ENCODE results near the gene NLGN3. TPM values are rescaled to one million over a fixed set of nuclear protein-coding genes. Genes with fewer than 3 reads are reported as not detected.
A peak's percentile ranks its signal among the peaks of the same experiment; 100 is the strongest.

The NLGN3 gene
- total RNA-seq, 5 donors from 2014 or later (not counting 1 experiment from before 2014, with no cell fraction given): 2.9 to 3.7 (median 3.2) TPM

DNA sequence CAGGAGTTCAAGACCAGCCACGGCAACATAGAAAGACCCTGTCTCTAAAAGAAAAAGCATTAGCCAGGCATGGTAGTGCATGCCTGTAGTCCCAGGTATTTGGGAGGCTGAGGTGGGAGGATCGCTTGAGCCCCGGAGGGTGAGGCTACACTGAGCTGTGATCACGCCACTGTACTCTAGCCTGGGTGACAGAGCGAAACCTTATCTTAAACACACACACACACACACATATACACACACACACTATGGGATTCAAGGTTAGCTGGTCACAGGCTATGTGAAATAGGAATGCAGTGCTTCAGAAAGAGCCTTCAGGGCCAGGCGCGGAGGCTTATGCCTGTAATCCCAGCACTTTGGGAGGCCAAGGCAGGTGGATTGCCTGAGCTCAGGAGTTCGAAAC lies 23.5 kb downstream of the NLGN3 start:
- H3K4me1 Mint-ChIP-seq: peaks cover 4 to 11% (median 6%) of the 10 kb centered on the region in 3 donors
- H3K27ac ChIP-seq (ENCODE audit: low read length): no peak overlapping the region
- peaks cover 0 to 7% of the 10 kb centered on the region in 2 donors for H3K36me3 ChIP-seq (ENCODE audit: control insufficient read depth in 2 of 2, extremely low read depth in 1 of 2, insufficient read depth in 1 of 2, low read length in 1 of 2)
- H3K4me3 ChIP-seq (ENCODE audit: control insufficient read depth in 1 of 2, extremely low read depth in 1 of 2, low read length in 1 of 2): no peak overlapping the region
- H3K9me3 Mint-ChIP-seq: no peaks in the 10 kb centered on the region
- DNase-seq (no peak), ATAC-seq (replicated peaks in 1 of 4) (no peak)
- no peak overlapping the region for H3K27ac Mint-ChIP-seq
- no peaks in the 10 kb centered on the region for H3K27me3 ChIP-seq (replicated peaks in 1 of 2; ENCODE audit: control insufficient read depth in 2 of 2, extremely low read depth in 1 of 2, insufficient read depth in 2 of 2, low read length in 1 of 2)
- H3K4me1 ChIP-seq (ENCODE audit: control insufficient read depth in 1 of 2, extremely low read depth in 1 of 2, insufficient read depth in 2 of 2, low read length in 2 of 2): no peaks in the 10 kb centered on the region
- H3K9me3 ChIP-seq: no peaks in the 10 kb centered on the region
- no peaks in the 10 kb centered on the region for H3K36me3 Mint-ChIP-seq
- H3K27me3 Mint-ChIP-seq: peaks cover 0 to 8% of the 10 kb centered on the region in 2 donors
- CTCF ChIA-PET: no interaction called here
- no peak overlapping the region for H3K4me3 Mint-ChIP-seq
- WGBS (ENCODE audit: insufficient coverage): no CpG with 5 or more reads among the region's 8 CpGs
- POLR2A ChIA-PET: no interaction called here

DNA sequence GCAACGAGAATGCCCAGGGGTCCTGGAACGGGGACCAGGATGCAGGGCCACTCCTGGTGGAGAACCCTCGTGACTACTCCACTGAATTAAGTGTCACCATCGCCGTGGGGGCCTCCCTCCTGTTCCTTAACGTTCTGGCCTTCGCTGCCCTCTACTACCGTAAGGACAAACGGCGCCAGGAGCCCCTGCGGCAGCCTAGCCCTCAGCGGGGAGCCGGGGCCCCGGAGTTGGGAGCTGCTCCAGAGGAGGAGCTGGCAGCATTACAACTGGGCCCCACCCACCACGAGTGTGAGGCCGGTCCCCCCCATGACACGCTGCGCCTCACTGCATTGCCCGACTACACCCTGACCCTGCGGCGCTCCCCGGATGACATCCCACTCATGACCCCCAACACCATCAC lies 24.9 kb downstream of the NLGN3 start:
- Mint-ChIP-seq H3K4me1 (peaks cover 4 to 11% (median 6%) of the 10 kb centered on the region in 3 donors), H3K4me3 (no peak overlapping the region), H3K9me3 (no peaks in the 10 kb centered on the region), H3K27ac (no peak overlapping the region), H3K36me3 (peaks cover 4% of the 10 kb centered on the region), H3K27me3 (peaks cover 0 to 8% of the 10 kb centered on the region in 2 donors)
- Histone ChIP-seq H3K27ac (ENCODE audit: low read length) (no peak overlapping the region), H3K27me3 (replicated peaks in 1 of 2; ENCODE audit: control insufficient read depth in 2 of 2, extremely low read depth in 1 of 2, insufficient read depth in 2 of 2, low read length in 1 of 2) (no peaks in the 10 kb centered on the region), H3K36me3 (ENCODE audit: control insufficient read depth in 2 of 2, extremely low read depth in 1 of 2, insufficient read depth in 1 of 2, low read length in 1 of 2) (peaks cover 0 to 9% of the 10 kb centered on the region in 2 donors), H3K4me3 (ENCODE audit: control insufficient read depth in 1 of 2, extremely low read depth in 1 of 2, low read length in 1 of 2) (no peak overlapping the region), H3K9me3 (no peaks in the 10 kb centered on the region), H3K4me1 (ENCODE audit: control insufficient read depth in 1 of 2, extremely low read depth in 1 of 2, insufficient read depth in 2 of 2, low read length in 2 of 2) (no peaks in the 10 kb centered on the region)
- ATAC-seq (replicated peaks in 1 of 4) (no peak), DNase-seq (no peak)
- CTCF ChIA-PET: no interaction called here
- POLR2A ChIA-PET: interaction anchor here in 1 of 2 donors (0.5 kb wide), 1 partner anchor 1111 kb away, joined by 4 read pairs; no protein-coding TSS in a partner anchor
- 94% methylated on average over 6 of the region's 22 CpGs for WGBS (ENCODE audit: insufficient coverage)

DNA sequence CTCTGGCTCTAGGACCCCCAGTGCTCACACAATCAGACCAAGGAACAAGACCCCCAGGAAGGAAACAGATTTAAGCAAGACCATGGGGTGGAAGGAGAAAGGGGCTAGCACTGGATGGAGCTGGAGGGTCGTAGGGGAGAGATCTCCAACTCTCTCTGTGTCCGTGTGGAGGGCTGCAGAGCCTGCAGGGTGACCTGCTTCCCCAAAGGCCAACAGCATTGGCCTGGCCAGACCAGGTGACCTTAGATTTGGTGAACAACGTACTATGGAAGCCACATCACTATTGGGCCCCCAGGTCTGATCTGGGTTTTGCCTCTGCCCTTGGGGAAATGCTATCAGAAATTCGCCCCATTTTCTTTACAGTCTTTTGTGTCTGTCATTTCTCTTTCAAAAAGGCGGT lies 26.0 kb downstream of the NLGN3 start:
- peaks cover 0 to 8% of the 10 kb centered on the region in 2 donors for H3K27me3 Mint-ChIP-seq
- H3K4me3 Mint-ChIP-seq: no peak overlapping the region
- no peak overlapping the region for H3K4me3 ChIP-seq (ENCODE audit: control insufficient read depth in 1 of 2, extremely low read depth in 1 of 2, low read length in 1 of 2)
- H3K27ac ChIP-seq (ENCODE audit: low read length): no peak overlapping the region
- peaks cover 0 to 9% of the 10 kb centered on the region in 2 donors for H3K36me3 ChIP-seq (ENCODE audit: control insufficient read depth in 2 of 2, extremely low read depth in 1 of 2, insufficient read depth in 1 of 2, low read length in 1 of 2)
- ChIA-PET POLR2A (no interaction called here), CTCF (no interaction called here)
- DNase-seq (no peak), ATAC-seq (replicated peaks in 1 of 4) (no peak)
- 100% methylated on average over 1 of the region's 5 CpGs for WGBS (ENCODE audit: insufficient coverage)
- H3K27ac Mint-ChIP-seq: no peak overlapping the region
- no peaks in the 10 kb centered on the region for H3K4me1 ChIP-seq (ENCODE audit: control insufficient read depth in 1 of 2, extremely low read depth in 1 of 2, insufficient read depth in 2 of 2, low read length in 2 of 2)
- no peaks in the 10 kb centered on the region for H3K9me3 Mint-ChIP-seq
- peaks cover 4 to 11% (median 6%) of the 10 kb centered on the region in 3 donors for H3K4me1 Mint-ChIP-seq
- H3K9me3 ChIP-seq: no peaks in the 10 kb centered on the region
- peaks cover 4% of the 10 kb centered on the region for H3K36me3 Mint-ChIP-seq
- H3K27me3 ChIP-seq (replicated peaks in 1 of 2; ENCODE audit: control insufficient read depth in 2 of 2, extremely low read depth in 1 of 2, insufficient read depth in 2 of 2, low read length in 1 of 2): no peaks in the 10 kb centered on the region

DNA sequence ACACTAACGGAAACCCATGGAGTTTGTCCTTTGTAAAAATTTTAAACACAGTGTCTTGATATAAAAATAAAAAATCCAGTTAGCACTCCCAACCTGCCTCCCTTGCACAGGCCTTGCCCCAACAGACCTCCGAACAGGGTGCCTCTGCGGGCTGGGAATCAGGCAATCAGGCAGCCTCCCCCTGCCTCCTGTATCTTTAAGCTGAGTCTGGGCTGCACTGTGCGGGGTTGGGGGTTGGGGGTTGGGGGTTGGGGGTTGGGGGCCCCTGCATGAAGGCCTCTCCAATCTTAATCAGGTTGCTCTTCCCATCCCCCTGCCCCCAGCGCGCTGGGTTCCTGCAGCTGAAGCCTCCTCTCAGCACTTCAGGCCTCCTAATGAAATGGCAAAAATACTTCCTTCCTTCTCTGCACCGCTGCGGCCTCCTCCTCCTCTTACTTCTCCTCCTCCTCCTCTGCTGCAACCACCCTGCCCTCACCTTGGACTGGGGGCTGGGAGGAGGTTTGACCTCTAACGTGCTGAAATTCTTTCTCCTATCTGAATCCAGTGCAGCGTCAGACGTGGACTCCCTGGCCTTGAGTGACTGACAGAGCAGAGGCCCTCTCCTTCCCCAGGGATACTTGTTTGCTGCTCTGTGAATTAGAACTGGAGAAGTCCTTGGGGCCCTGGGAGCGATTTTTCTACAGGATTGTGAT lies 26.6 kb downstream of the NLGN3 start:
- no peaks in the 10 kb centered on the region for H3K27me3 ChIP-seq (replicated peaks in 1 of 2; ENCODE audit: control insufficient read depth in 2 of 2, extremely low read depth in 1 of 2, insufficient read depth in 2 of 2, low read length in 1 of 2)
- CTCF ChIA-PET: no interaction called here
- H3K27ac ChIP-seq (ENCODE audit: low read length): no peak overlapping the region
- Mint-ChIP-seq H3K4me3 (no peak overlapping the region), H3K27ac (peak overlapping the region; percentile 59 to 66), H3K4me1 (peaks cover 4 to 11% (median 6%) of the 10 kb centered on the region in 3 donors), H3K36me3 (peaks cover 4% of the 10 kb centered on the region), H3K27me3 (peaks cover 0 to 8% of the 10 kb centered on the region in 2 donors), H3K9me3 (no peaks in the 10 kb centered on the region)
- no peaks in the 10 kb centered on the region for H3K4me1 ChIP-seq (ENCODE audit: control insufficient read depth in 1 of 2, extremely low read depth in 1 of 2, insufficient read depth in 2 of 2, low read length in 2 of 2)
- ATAC-seq (replicated peaks in 1 of 4) (no peak), DNase-seq (no peak)
- H3K4me3 ChIP-seq (ENCODE audit: control insufficient read depth in 1 of 2, extremely low read depth in 1 of 2, low read length in 1 of 2): no peak overlapping the region
- H3K9me3 ChIP-seq: no peaks in the 10 kb centered on the region
- peaks cover 0 to 9% of the 10 kb centered on the region in 2 donors for H3K36me3 ChIP-seq (ENCODE audit: control insufficient read depth in 2 of 2, extremely low read depth in 1 of 2, insufficient read depth in 1 of 2, low read length in 1 of 2)
- POLR2A ChIA-PET: no interaction called here
- WGBS (ENCODE audit: insufficient coverage): no CpG with 5 or more reads among the region's 12 CpGs

DNA sequence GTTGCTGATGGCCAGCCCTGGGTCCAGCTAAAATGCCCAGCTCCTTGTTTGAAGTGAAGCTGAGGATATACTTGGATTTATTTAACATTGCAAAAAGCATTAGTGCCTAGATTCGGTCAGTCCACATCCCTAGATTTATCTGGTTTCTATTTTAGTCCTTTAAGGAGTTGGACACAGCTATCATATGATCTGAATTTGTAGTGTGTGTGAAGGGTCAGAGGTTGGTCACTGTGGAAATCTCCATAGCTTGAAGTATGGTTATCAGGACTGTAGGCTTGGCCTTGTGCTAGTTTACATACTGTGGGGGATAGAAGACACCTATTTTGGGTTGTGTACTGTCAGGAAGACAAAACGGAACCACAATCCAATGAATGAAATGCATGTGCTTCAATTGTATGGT lies 28.8 kb downstream of the NLGN3 start:
- Histone ChIP-seq H3K9me3 (no peaks in the 10 kb centered on the region), H3K36me3 (ENCODE audit: control insufficient read depth in 2 of 2, extremely low read depth in 1 of 2, insufficient read depth in 1 of 2, low read length in 1 of 2) (peaks cover 0 to 5% of the 10 kb centered on the region in 2 donors), H3K4me3 (ENCODE audit: control insufficient read depth in 1 of 2, extremely low read depth in 1 of 2, low read length in 1 of 2) (no peak overlapping the region), H3K4me1 (ENCODE audit: control insufficient read depth in 1 of 2, extremely low read depth in 1 of 2, insufficient read depth in 2 of 2, low read length in 2 of 2) (no peaks in the 10 kb centered on the region), H3K27ac (ENCODE audit: low read length) (no peak overlapping the region), H3K27me3 (replicated peaks in 1 of 2; ENCODE audit: control insufficient read depth in 2 of 2, extremely low read depth in 1 of 2, insufficient read depth in 2 of 2, low read length in 1 of 2) (no peaks in the 10 kb centered on the region)
- WGBS (ENCODE audit: insufficient coverage): 83% methylated on average over 1 of the region's 2 CpGs
- no peaks in the 10 kb centered on the region for H3K9me3 Mint-ChIP-seq
- ChIA-PET POLR2A (no interaction called here), CTCF (interaction anchor here in 1 of 2 donors (0.6 kb wide), 1 partner anchor 9 kb away, joined by 3 read pairs; no protein-coding TSS in a partner anchor)
- ATAC-seq (replicated peaks in 1 of 4): no peak
- H3K4me1 Mint-ChIP-seq: peaks cover 4 to 11% (median 6%) of the 10 kb centered on the region in 3 donors
- no peak for DNase-seq
- H3K4me3 Mint-ChIP-seq: no peak overlapping the region
- H3K27ac Mint-ChIP-seq: no peak overlapping the region
- H3K36me3 Mint-ChIP-seq: peaks cover 14% of the 10 kb centered on the region
- peaks cover 0 to 9% of the 10 kb centered on the region in 2 donors for H3K27me3 Mint-ChIP-seq

DNA sequence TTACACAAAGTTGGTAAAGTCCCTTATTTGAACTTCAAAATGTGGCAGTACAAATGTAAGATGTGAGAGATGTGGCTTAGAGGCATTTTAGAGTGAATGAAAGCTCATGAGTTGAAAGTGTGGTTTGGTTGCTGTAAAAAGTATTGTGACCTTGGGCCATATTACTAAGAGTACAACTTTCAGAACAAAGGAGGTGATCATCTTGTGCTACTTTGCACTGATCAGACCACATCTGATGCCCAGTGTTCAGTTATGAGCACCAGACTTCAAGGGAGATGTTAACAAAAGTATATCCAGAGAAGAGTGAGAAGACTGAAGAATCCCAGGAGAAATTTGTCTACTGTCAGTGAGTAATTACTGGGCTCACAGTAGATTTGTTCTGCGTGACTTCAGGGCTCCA lies 30.2 kb downstream of the NLGN3 start:
- H3K4me3 Mint-ChIP-seq: no peak overlapping the region
- H3K9me3 Mint-ChIP-seq: no peaks in the 10 kb centered on the region
- no peak overlapping the region for H3K27ac Mint-ChIP-seq
- Histone ChIP-seq H3K27me3 (replicated peaks in 1 of 2; ENCODE audit: control insufficient read depth in 2 of 2, extremely low read depth in 1 of 2, insufficient read depth in 2 of 2, low read length in 1 of 2) (no peaks in the 10 kb centered on the region), H3K36me3 (ENCODE audit: control insufficient read depth in 2 of 2, extremely low read depth in 1 of 2, insufficient read depth in 1 of 2, low read length in 1 of 2) (peaks cover 0 to 5% of the 10 kb centered on the region in 2 donors), H3K27ac (ENCODE audit: low read length) (no peak overlapping the region), H3K9me3 (no peaks in the 10 kb centered on the region), H3K4me1 (ENCODE audit: control insufficient read depth in 1 of 2, extremely low read depth in 1 of 2, insufficient read depth in 2 of 2, low read length in 2 of 2) (no peaks in the 10 kb centered on the region), H3K4me3 (ENCODE audit: control insufficient read depth in 1 of 2, extremely low read depth in 1 of 2, low read length in 1 of 2) (no peak overlapping the region)
- ChIA-PET POLR2A (no interaction called here), CTCF (interaction anchor here in 1 of 2 donors (0.5 kb wide), 1 partner anchor 205 kb away, joined by 3 read pairs; no protein-coding TSS in a partner anchor)
- ATAC-seq (replicated peaks in 1 of 4) (no peak), DNase-seq (no peak)
- peaks cover 14% of the 10 kb centered on the region for H3K36me3 Mint-ChIP-seq
- peaks cover 6 to 9% (median 9%) of the 10 kb centered on the region in 3 donors for H3K4me1 Mint-ChIP-seq
- WGBS (ENCODE audit: insufficient coverage): no CpG with 5 or more reads among the region's 1 CpG
- H3K27me3 Mint-ChIP-seq: peaks cover 0 to 9% of the 10 kb centered on the region in 2 donors
